Tibial nerve (tissue), 4 donors: ENCODE measurements around the gene MAP3K1. TPM values are rescaled to one million over a fixed set of nuclear protein-coding genes. Genes with fewer than 3 reads are reported as not detected.

ENCODE experiments used
- DNase-seq, 2 donors: peaks; one replicate each; pipeline ENCODE4 v3.0.0-alpha.2; 2019; ENCODE audit warnings: low spot score in 2 of 2
- H3K27ac ChIP-seq, 4 donors: fragments of 200-600 bp; sonication (generic) in 3 of 4; one replicate each; pipeline ENCODE4 v1.5.1; 2017 to 2019; ENCODE audit warnings: mild to moderate bottlenecking in 1 of 4
- H3K27me3 ChIP-seq, 2 donors: fragments of 200-600 bp; sonication (generic) in 1 of 2; one replicate each; pipeline versions ENCODE4 v1.5.1 to v1.6.0; 2017 to 2019
- H3K36me3 ChIP-seq, 3 donors: fragments of 200-600 bp; sonication (generic); one replicate each; pipeline ENCODE4 v1.5.1; 2018 to 2019
- H3K4me1 ChIP-seq, 4 donors: fragments of 200-600 bp; sonication (generic) in 3 of 4; one replicate each; pipeline ENCODE4 v1.5.1; 2017 to 2019
- H3K4me3 ChIP-seq, 4 donors: fragments of 200-600 bp; sonication (generic) in 3 of 4; one replicate each; pipeline ENCODE4 v1.5.1; 2017 to 2019; ENCODE audit warnings: mild to moderate bottlenecking in 1 of 4, moderate library complexity in 1 of 4
- H3K9me3 ChIP-seq, 4 donors: fragments of 200-600 bp; sonication (generic) in 3 of 4; one replicate each; pipeline ENCODE4 v1.5.1; 2017 to 2019
- EP300 ChIP-seq, 2 donors: sonication (generic); formaldehyde crosslinking; IDR thresholded peaks; one replicate each; pipeline ENCODE4 v1.6.1; 2017; ENCODE audit warnings: antibody characterized with exemption in 2 of 2, mild to moderate bottlenecking in 1 of 2
- POLR2A ChIP-seq, 2 donors: fragments of 450-650 bp; IDR thresholded peaks; one replicate each; pipeline ENCODE4 v1.6.1; 2017; ENCODE audit warnings: antibody characterized with exemption in 2 of 2, mild to moderate bottlenecking in 2 of 2, moderate library complexity in 2 of 2
- WGBS, 2 donors: methylation state at CpG; one replicate each; pipeline ENCODE4 v1.1.5; 2018; 5-methylcytosine and 5-hydroxymethylcytosine counted together
- total RNA-seq, 4 donors: library from RNA; depleted of rRNA; stranded (reverse); fragments of >200 nt; gene quantifications; one replicate each; pipeline ENCODE4 v1.1.0, GENCODE V29; 2016
- TF ChIP-seq, protein P1 (sequence below), 5 experiments: fragments of 200-600 bp in 3 of 5; fragments of 450-650 bp in 2 of 5; sonication (generic) in 3 of 5; IDR thresholded peaks; one replicate each; pipeline ENCODE4 v1.5.1; 2016 to 2019; ENCODE audit warnings: antibody characterized with exemption in 5 of 5, mild to moderate bottlenecking in 3 of 5, moderate library complexity in 2 of 5

MAP3K1 gene
- total RNA-seq, 4 donors from 2014 or later: 19.5 to 26.2 (median 22.9) TPM

DNA sequence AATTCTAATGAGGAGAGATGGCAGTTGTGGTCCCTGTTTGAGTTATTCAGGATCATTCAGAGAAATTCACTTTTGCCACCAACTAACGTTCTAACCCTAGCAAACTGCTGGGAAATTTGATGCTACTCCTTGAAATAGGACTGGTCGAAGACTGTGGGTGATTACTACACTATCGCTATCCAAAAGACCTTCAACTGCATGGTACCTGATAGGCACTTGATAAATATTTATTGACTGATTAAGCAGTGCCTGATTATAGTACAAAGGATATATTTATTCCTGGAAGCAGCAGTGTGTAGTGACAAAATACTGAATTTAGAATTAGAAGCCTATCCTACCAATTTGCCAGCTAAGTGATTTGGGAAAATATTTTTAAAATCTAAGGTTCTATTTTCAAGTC is 14.1 kb upstream of the MAP3K1 start:
- no peak for DNase-seq
- Histone ChIP-seq H3K9me3 (no peaks in the 10 kb centered on the region), H3K27ac (no peak overlapping the region), H3K36me3 (no peaks in the 10 kb centered on the region), H3K27me3 (no peaks in the 10 kb centered on the region), H3K4me1 (no peaks in the 10 kb centered on the region), H3K4me3 (no peak overlapping the region)
- 84 to 94% methylated on average over 3 of the region's 3 CpGs for WGBS, 2 donors
- TF ChIP-seq EP300 (IDR thresholded peaks at IDR 0.05): no peak

DNA sequence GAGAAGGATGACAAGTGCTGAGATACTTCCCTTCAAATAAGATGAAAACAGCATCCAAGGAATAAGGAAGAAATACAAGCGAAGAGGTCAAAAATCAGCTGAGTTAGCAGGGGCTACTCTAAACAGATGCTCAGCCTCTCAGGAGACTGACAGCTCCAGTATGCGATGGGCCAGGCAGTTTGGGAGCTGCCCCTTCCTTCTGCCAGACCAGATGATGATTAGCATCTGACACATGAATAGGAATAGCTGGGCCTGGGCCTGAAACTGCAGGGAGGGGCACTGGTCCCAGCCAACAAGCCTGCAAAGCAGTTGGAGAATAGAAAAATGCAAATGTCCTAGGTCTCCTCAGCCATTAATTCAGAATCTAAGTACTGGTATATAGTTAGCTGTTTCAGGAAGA is 13.1 kb upstream of the MAP3K1 start:
- no peak for DNase-seq
- H3K36me3 ChIP-seq: no peaks in the 10 kb centered on the region
- H3K9me3 ChIP-seq: no peaks in the 10 kb centered on the region
- H3K4me3 ChIP-seq: no peak overlapping the region
- no peak for TF ChIP-seq POLR2A (IDR thresholded peaks at IDR 0.05)
- no peak for TF ChIP-seq EP300 (IDR thresholded peaks at IDR 0.05)
- TF ChIP-seq, protein P1, sequence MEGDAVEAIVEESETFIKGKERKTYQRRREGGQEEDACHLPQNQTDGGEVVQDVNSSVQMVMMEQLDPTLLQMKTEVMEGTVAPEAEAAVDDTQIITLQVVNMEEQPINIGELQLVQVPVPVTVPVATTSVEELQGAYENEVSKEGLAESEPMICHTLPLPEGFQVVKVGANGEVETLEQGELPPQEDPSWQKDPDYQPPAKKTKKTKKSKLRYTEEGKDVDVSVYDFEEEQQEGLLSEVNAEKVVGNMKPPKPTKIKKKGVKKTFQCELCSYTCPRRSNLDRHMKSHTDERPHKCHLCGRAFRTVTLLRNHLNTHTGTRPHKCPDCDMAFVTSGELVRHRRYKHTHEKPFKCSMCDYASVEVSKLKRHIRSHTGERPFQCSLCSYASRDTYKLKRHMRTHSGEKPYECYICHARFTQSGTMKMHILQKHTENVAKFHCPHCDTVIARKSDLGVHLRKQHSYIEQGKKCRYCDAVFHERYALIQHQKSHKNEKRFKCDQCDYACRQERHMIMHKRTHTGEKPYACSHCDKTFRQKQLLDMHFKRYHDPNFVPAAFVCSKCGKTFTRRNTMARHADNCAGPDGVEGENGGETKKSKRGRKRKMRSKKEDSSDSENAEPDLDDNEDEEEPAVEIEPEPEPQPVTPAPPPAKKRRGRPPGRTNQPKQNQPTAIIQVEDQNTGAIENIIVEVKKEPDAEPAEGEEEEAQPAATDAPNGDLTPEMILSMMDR (IDR thresholded peaks at IDR 0.05): no peak
- no peaks in the 10 kb centered on the region for H3K4me1 ChIP-seq
- no peaks in the 10 kb centered on the region for H3K27me3 ChIP-seq
- WGBS, 2 donors: 71 to 77% methylated on average over 2 of the region's 2 CpGs
- no peak overlapping the region for H3K27ac ChIP-seq

DNA sequence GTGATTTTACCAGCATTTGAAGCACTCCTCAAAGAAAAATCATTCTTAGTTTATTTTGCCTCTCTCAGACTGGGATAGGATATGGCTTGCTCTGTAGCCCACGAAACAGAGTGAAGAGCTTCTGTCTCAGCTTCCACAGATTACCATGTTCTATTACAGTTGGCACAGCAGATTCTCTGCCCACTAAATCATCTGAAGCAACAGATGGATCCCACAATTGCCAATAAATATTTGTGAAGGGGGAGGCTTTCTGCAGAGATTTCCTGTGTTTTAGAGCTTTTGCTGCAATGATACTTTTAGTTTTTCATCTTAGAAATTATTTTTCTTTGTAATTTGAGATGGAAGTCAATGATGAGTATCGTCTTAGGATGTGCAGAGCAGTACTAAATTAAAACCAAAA is 12.3 kb upstream of the MAP3K1 start:
- no peaks in the 10 kb centered on the region for H3K36me3 ChIP-seq
- H3K27ac ChIP-seq: no peak overlapping the region
- TF ChIP-seq, protein P1 (IDR thresholded peaks at IDR 0.05): no peak
- TF ChIP-seq EP300 (IDR thresholded peaks at IDR 0.05): no peak
- TF ChIP-seq POLR2A (IDR thresholded peaks at IDR 0.05): no peak
- no peaks in the 10 kb centered on the region for H3K4me1 ChIP-seq
- no peak for DNase-seq
- H3K27me3 ChIP-seq: no peaks in the 10 kb centered on the region
- no peak overlapping the region for H3K4me3 ChIP-seq
- 88 to 95% methylated on average over 2 of the region's 2 CpGs for WGBS, 2 donors
- no peaks in the 10 kb centered on the region for H3K9me3 ChIP-seq

DNA sequence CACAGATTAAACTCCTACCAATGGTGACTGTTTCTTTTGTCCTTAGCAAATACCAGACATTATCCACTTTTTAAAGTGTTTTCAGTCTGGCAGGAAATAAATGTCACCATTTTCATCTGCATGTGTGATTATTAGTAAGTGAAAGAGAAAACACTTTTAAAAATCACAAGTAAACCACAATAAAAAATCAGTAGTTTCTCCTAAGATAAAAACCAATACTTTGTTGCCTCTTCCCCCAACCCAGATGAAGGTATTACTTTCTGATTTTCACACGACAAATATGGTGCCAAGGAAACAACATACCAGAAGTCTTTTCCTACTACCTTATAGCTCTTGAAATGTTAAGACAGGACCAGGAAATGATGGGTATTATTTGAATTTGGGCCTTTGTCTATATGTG is 11.5 kb upstream of the MAP3K1 start:
- DNase-seq: no peak
- Histone ChIP-seq H3K27me3 (no peaks in the 10 kb centered on the region), H3K4me3 (no peak overlapping the region), H3K27ac (no peak overlapping the region), H3K9me3 (no peaks in the 10 kb centered on the region), H3K4me1 (no peaks in the 10 kb centered on the region), H3K36me3 (no peaks in the 10 kb centered on the region)
- no peak for TF ChIP-seq POLR2A (IDR thresholded peaks at IDR 0.05)
- TF ChIP-seq EP300 (IDR thresholded peaks at IDR 0.05): no peak
- TF ChIP-seq, protein P1 (IDR thresholded peaks at IDR 0.05): no peak
- WGBS, 2 donors: 93 to 98% methylated on average over 1 of the region's 1 CpG

DNA sequence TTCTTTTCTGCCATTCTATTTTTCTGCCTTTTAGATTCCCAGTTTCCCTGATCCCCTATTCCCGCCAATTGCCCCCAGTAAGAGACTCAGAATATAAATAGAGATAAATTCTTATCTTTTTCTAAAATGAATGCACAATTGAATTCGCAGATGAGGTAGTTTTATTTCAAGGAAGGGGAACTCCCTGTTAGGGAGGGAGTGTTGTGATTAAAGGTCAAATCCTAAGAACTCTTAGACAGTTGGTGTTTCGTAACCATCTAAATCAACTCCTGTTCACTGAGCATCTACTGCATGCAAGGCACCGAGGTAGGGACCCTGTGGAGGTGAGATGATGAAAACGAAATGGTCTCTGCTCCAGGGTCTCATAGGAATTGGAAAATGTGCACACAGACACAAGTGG is 7.7 kb upstream of the MAP3K1 start:
- H3K36me3 ChIP-seq: no peaks in the 10 kb centered on the region
- DNase-seq: no peak
- no peaks in the 10 kb centered on the region for H3K27me3 ChIP-seq
- 84 to 89% methylated on average over 5 of the region's 5 CpGs for WGBS, 2 donors
- H3K4me3 ChIP-seq: no peak overlapping the region
- no peaks in the 10 kb centered on the region for H3K9me3 ChIP-seq
- H3K27ac ChIP-seq: no peak overlapping the region
- no peaks in the 10 kb centered on the region for H3K4me1 ChIP-seq
- TF ChIP-seq EP300 (IDR thresholded peaks at IDR 0.05): no peak
- TF ChIP-seq POLR2A (IDR thresholded peaks at IDR 0.05): no peak
- TF ChIP-seq, protein P1 (IDR thresholded peaks at IDR 0.05): no peak

DNA sequence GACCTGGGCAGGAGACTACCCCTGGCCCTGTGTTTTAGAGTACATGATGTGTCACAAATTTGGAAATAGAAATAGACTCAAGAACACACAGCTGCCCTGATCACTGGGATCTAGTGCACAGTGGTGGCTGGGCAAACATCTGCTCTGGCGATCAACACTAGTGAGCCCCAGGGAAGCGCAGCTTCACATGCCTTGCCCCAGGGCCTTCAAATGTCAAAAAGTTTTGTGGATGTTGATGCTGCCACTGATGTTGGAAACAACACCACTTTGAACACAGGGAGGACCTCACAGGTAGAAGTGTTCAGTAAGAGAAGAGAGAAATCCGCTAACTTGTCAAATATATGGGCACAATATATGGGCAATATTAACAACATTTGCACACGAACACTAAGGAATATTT is 7.1 kb upstream of the MAP3K1 start:
- DNase-seq: no peak
- TF ChIP-seq POLR2A (IDR thresholded peaks at IDR 0.05): no peak
- TF ChIP-seq, protein P1 (IDR thresholded peaks at IDR 0.05): no peak
- TF ChIP-seq EP300 (IDR thresholded peaks at IDR 0.05): no peak
- 95 to 98% methylated on average over 4 of the region's 4 CpGs for WGBS, 2 donors

More for the DNA sequence above, 7.1 kb upstream of the MAP3K1 start:
- H3K36me3 ChIP-seq: no peaks in the 10 kb centered on the region
- no peaks in the 10 kb centered on the region for H3K9me3 ChIP-seq
- no peak overlapping the region for H3K27ac ChIP-seq
- H3K4me3 ChIP-seq: no peak overlapping the region
- H3K4me1 ChIP-seq: no peaks in the 10 kb centered on the region
- no peaks in the 10 kb centered on the region for H3K27me3 ChIP-seq
